ENCODE results near the gene PLA2G6. TPM values are rescaled to one million over a fixed set of nuclear protein-coding genes. Genes with fewer than 3 reads are reported as not detected.

Gene PLA2G6
- polyA plus RNA-seq, 2 of the 4 experiments (the other 2 are of a cell fraction): 7.4 to 7.6 TPM

- TF ChIP-seq REST (IDR thresholded peaks at IDR 0.05): no peak
- no peak for TF ChIP-seq CHD4 (IDR thresholded peaks at IDR 0.05; ENCODE audit: borderline replicate concordance)
Observed at GRCh38 chr22:38226853-38227649, 45.4 kb upstream of the PLA2G6 start (continued).

- H3K4me1 ChIP-seq: peaks cover 64% of the 10 kb centered on the region
- H3K27ac ChIP-seq: peak overlapping the region; percentile 54 to 61; a peak in 4 of 6 replicates
- TF ChIP-seq NR3C1 (IDR thresholded peaks at IDR 0.05) (no peak), CTCF (IDR thresholded peaks at IDR 0.05) (peak; percentile 17; the same call in 1 of the 3 replicates), SMC3 (IDR thresholded peaks at IDR 0.05) (0 out of 3 replicates have a peak, but pooled peaks have one; percentile 24), USF2 (IDR thresholded peaks at IDR 0.05) (no peak), MAX (IDR thresholded peaks at IDR 0.05) (no peak)
- POLR2A ChIA-PET: interaction anchor here (0.6 kb wide), 1 partner anchor 16 kb away, joined by 5 read pairs; no protein-coding TSS in a partner anchor
- H3K4me3 ChIP-seq: no peak overlapping the region
- FAIRE-seq: no peak
- no peaks in the 10 kb centered on the region for H3K9me3 ChIP-seq
- WGBS (ENCODE audit: missing lambda C conversion rate): 68% methylated on average over 4 of the region's 12 CpGs
- peak in 1 of 2 experiments; percentile 17; a peak in 1 of 6 replicates for ATAC-seq
- DNase-seq (ENCODE audit: low read depth in 1 of 2, low spot score in 1 of 2): no peak
- CTCF ChIA-PET: interaction anchor here (0.6 to 1.1 kb wide), 2 partner anchors 78 to 124 kb away, joined by 3 to 4 read pairs; no protein-coding TSS in a partner anchor
- peak overlapping the region; percentile 25; the same call in 1 of the 3 replicates for H3K4me2 ChIP-seq
Observed at GRCh38 chr22:38223289-38223960, 41.8 kb upstream of the PLA2G6 start.

- DNase-seq (ENCODE audit: low read depth in 1 of 2, low spot score in 1 of 2) (no peak), FAIRE-seq (no peak), ATAC-seq (no peak)
- Histone ChIP-seq H3K27ac (peak overlapping the region; percentile 54 to 61; a peak in 4 of 6 replicates), H3K4me2 (peak overlapping the region; percentile 25; the same call in 1 of the 3 replicates), H3K4me3 (no peak overlapping the region), H3K9me3 (no peaks in the 10 kb centered on the region), H3K4me1 (peaks cover 64% of the 10 kb centered on the region)
- ChIA-PET POLR2A (no interaction called here), CTCF (interaction anchor here (0.6 to 1.1 kb wide), 3 partner anchors 78 to 123 kb away, joined by 3 to 4 read pairs (median 3); no protein-coding TSS in a partner anchor)
- WGBS (ENCODE audit: missing lambda C conversion rate): 48% methylated on average over 7 of the region's 8 CpGs
- no peak for TF ChIP-seq RCOR1 (IDR thresholded peaks at IDR 0.05; ENCODE audit: low read depth, low read length)
- TF ChIP-seq E2F6 (IDR thresholded peaks at IDR 0.05; ENCODE audit: borderline replicate concordance, low read depth): no peak
- TF ChIP-seq RARB (CRISPR knock-in tag; IDR thresholded peaks at IDR 0.05): no peak
- no peak for TF ChIP-seq CHD2 (IDR thresholded peaks at IDR 0.05; ENCODE audit: low read length, partially characterized antibody)
- no peak for TF ChIP-seq HDAC2 (IDR thresholded peaks at IDR 0.05)
- no peak for TF ChIP-seq ZNF302 (CRISPR knock-in tag; IDR thresholded peaks at IDR 0.05)
- TF ChIP-seq SREBF2 (IDR thresholded peaks at IDR 0.05): no peak
- TF ChIP-seq ELK1 (IDR thresholded peaks at IDR 0.05; ENCODE audit: low read depth, low read length): no peak
- no peak for TF ChIP-seq KDM5A (IDR thresholded peaks at IDR 0.05)
- no peak for TF ChIP-seq ZSCAN20 (CRISPR knock-in tag; IDR thresholded peaks at IDR 0.05)
- no peak for TF ChIP-seq HMGXB4 (CRISPR knock-in tag; IDR thresholded peaks at IDR 0.05; ENCODE audit: borderline replicate concordance)
- no peak for TF ChIP-seq HOXA7 (CRISPR knock-in tag; IDR thresholded peaks at IDR 0.05)
- TF ChIP-seq NPAS2 (CRISPR knock-in tag; IDR thresholded peaks at IDR 0.05; ENCODE audit: borderline replicate concordance): no peak
- TF ChIP-seq POLR2A (IDR thresholded peaks at IDR 0.05; ENCODE audit: low read length): no peak
- no peak for TF ChIP-seq JUNB (IDR thresholded peaks at IDR 0.05)
Observed at GRCh38 chr22:38222797-38223119, 41.1 kb upstream of the PLA2G6 start.
